Common myeloid progenitor, CD34-positive (primary cell): ENCODE measurements around the gene BRINP3.

Source experiments
- CTCF ChIA-PET: fragments of 350-600 bp; sonication (Branson Sonifier 250); formaldehyde crosslinking; loops from one replicate; lab custom pipeline; 2021; ENCODE audit warnings: antibody characterized with exemption; lab: Charles Lee
- POLR2A ChIA-PET: fragments of 350-600 bp; sonication (Branson Sonifier 250); formaldehyde crosslinking; loops from one replicate; lab custom pipeline; 2021; ENCODE audit warnings: antibody characterized with exemption; lab: Charles Lee
- DNase-seq, 3 donors: peaks; one replicate each; pipeline versions ENCODE4 v3.0.0 to v3.0.0-alpha.2; 2013
- H3K27ac ChIP-seq, 2 experiments: 1 replicate in 1 of 2; 2 replicates in 1 of 2; pipeline ENCODE4 v1.7.0; 2013; ENCODE audit warnings: inconsistent platforms in 2 of 2, low read length in 2 of 2, mild to moderate bottlenecking in 2 of 2, low read depth in 1 of 2, moderate library complexity in 1 of 2; ENCODE audit not compliant: severe bottlenecking in 2 of 2, insufficient read depth in 1 of 2, poor library complexity in 1 of 2
- H3K27me3 ChIP-seq, 5 experiments: replicated peaks in 2 of 5; 1 replicate in 3 of 5; 2 replicates in 2 of 5; pipeline versions ENCODE4 v1.6.1 to v1.7.0; 2013; ENCODE audit warnings: low read length in 4 of 5, mild to moderate bottlenecking in 2 of 5, moderate library complexity in 2 of 5, inconsistent platforms in 1 of 5; ENCODE audit not compliant: insufficient read depth in 5 of 5, control insufficient read depth in 4 of 5
- H3K36me3 ChIP-seq, 4 experiments: 1 replicate in 2 of 4; 2 replicates in 2 of 4; pipeline versions ENCODE4 v1.6.1 to v1.7.0; 2013; ENCODE audit warnings: low read length in 3 of 4, control low read depth in 1 of 4, mild to moderate bottlenecking in 1 of 4; ENCODE audit not compliant: control insufficient read depth in 4 of 4, insufficient read depth in 4 of 4
- H3K4me1 ChIP-seq, 4 experiments: 1 replicate in 3 of 4; 2 replicates in 1 of 4; pipeline versions ENCODE4 v1.6.1 to v1.7.1; 2013; ENCODE audit warnings: low read length in 3 of 4, mild to moderate bottlenecking in 3 of 4, control low read depth in 1 of 4, inconsistent platforms in 1 of 4, moderate library complexity in 1 of 4; ENCODE audit not compliant: control insufficient read depth in 4 of 4, insufficient read depth in 4 of 4; ENCODE audit errors: control extremely low read depth in 1 of 4
- H3K4me3 ChIP-seq, 7 experiments: 1 replicate in 4 of 7; 2 replicates in 3 of 7; pipeline versions ENCODE4 v1.5.1 to v1.7.0; 2013; ENCODE audit warnings: mild to moderate bottlenecking in 7 of 7, low read length in 6 of 7, moderate library complexity in 6 of 7, inconsistent platforms in 2 of 7, low read depth in 2 of 7, control low read depth in 1 of 7; ENCODE audit not compliant: insufficient read depth in 4 of 7, control insufficient read depth in 1 of 7; ENCODE audit errors: extremely low read depth in 1 of 7
- H3K9me3 ChIP-seq, 5 experiments: 1 replicate in 4 of 5; 2 replicates in 1 of 5; pipeline versions ENCODE4 v1.6.1 to v1.7.1; 2013; ENCODE audit warnings: low read length in 4 of 5, mild to moderate bottlenecking in 2 of 5, inconsistent platforms in 1 of 5, low read depth in 1 of 5, moderate library complexity in 1 of 5; ENCODE audit not compliant: control insufficient read depth in 4 of 5, insufficient read depth in 2 of 5; ENCODE audit errors: control extremely low read depth in 1 of 5
- WGBS: methylation state at CpG from one replicate; pipeline ENCODE4 v1.1.5; 2013; ENCODE audit not compliant: insufficient coverage; 5-methylcytosine and 5-hydroxymethylcytosine counted together

Gene BRINP3

DNA sequence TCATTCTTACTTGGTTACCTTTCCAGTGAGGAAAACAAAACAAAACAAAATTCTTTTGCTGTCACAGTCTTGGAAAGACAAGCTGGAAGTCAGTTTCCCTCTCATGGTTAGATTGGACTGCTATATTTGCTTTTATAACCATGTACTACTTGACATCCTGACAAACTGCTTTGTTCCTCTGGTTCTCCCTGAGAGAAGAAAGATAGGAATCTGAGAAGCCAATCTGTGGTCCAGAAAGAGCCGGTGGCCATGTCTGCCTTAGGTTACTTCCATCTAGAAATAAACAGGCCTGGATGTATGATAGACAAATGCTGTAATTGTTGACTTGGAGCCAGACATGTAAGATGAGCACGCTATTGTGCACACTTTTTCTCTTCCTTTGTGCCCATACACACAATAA, 330.0 kb downstream of the BRINP3 start:
- ChIA-PET POLR2A (no interaction called here), CTCF (no interaction called here)
- no peaks in the 10 kb centered on the region for H3K9me3 ChIP-seq
- no peak overlapping the region for H3K4me3 ChIP-seq
- DNase-seq: no peak
- no peaks in the 10 kb centered on the region for H3K27me3 ChIP-seq
- whole genome bisulfite sequencing: no CpG with 5 or more reads among the region's 2 CpGs
- H3K4me1 ChIP-seq: no peaks in the 10 kb centered on the region
- H3K27ac ChIP-seq: no peak overlapping the region
- H3K36me3 ChIP-seq: no peaks in the 10 kb centered on the region

DNA sequence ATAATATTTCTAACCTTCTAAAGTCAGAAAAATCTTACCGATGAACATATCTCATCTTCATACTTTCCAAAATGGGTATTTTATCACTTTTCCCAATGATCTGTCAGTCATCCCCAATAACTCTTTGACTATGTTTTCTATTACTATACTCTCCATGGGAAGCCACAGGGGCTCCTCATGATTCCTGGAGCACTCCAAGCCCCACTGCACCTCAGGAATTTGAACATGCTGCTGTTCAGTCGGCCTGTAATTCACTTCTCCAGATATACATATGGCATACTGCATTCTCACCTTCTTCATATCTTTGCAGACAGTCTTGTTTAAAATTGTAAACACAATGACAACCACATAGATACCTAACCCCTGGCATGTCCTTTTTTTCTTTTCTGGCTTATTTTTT, 333.0 kb downstream of the BRINP3 start:
- Histone ChIP-seq H3K27ac (no peak overlapping the region), H3K4me1 (no peaks in the 10 kb centered on the region), H3K36me3 (no peaks in the 10 kb centered on the region), H3K9me3 (no peaks in the 10 kb centered on the region), H3K4me3 (no peak overlapping the region), H3K27me3 (no peaks in the 10 kb centered on the region)
- DNase-seq: no peak
- 90% methylated on average over 2 of the region's 2 CpGs for WGBS
- POLR2A ChIA-PET: no interaction called here
- CTCF ChIA-PET: no interaction called here

DNA sequence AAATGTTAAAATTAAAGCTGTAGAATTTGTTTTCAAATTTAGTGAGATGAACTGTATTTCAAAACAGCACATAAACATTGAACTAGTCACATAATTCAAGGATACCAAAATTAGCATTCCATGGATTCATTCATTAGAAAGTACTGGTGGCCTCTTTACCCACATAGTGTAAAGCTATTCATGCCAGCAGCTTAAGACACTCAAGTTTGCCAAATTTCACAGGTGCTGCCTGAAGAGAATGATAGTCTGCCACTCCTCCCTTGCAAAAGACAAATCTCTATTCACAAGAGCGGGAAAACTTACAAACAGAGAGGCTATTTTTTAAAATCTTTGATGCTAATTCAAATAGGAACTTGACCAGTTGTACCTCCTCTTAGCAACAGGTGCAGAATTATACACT, 337.0 kb downstream of the BRINP3 start:
- WGBS: no CpG with 5 or more reads among the region's 1 CpG
- no peaks in the 10 kb centered on the region for H3K9me3 ChIP-seq
- ChIA-PET CTCF (no interaction called here), POLR2A (no interaction called here)
- no peaks in the 10 kb centered on the region for H3K27me3 ChIP-seq
- H3K36me3 ChIP-seq: no peaks in the 10 kb centered on the region
- no peak for DNase-seq
- H3K4me1 ChIP-seq: no peaks in the 10 kb centered on the region
- no peak overlapping the region for H3K4me3 ChIP-seq
- no peak overlapping the region for H3K27ac ChIP-seq

DNA sequence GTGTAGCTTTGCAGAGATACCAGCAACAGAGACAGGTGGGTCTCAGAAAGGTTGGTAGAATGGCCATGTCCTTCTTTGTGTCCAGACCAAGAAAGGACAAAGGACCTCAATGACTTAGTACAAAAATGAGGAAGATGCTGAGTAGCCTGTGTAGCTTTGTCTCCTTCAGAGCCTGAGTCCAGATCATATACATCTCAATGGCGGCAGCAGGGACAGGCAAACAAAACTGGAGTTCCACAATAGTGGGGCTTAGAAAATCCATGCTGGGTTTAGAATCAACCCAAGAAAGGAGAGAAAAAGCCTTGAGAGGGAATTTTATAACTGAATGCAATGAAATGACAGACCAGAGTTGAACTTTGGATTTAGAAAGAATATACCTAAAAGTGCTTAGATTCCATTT, 339.0 kb downstream of the BRINP3 start:
- H3K9me3 ChIP-seq: no peaks in the 10 kb centered on the region
- DNase-seq: no peak
- WGBS: no CpG with 5 or more reads among the region's 1 CpG
- no peaks in the 10 kb centered on the region for H3K36me3 ChIP-seq
- H3K4me3 ChIP-seq: no peak overlapping the region
- ChIA-PET POLR2A (no interaction called here), CTCF (no interaction called here)
- no peaks in the 10 kb centered on the region for H3K4me1 ChIP-seq
- H3K27me3 ChIP-seq: no peaks in the 10 kb centered on the region
- no peak overlapping the region for H3K27ac ChIP-seq

DNA sequence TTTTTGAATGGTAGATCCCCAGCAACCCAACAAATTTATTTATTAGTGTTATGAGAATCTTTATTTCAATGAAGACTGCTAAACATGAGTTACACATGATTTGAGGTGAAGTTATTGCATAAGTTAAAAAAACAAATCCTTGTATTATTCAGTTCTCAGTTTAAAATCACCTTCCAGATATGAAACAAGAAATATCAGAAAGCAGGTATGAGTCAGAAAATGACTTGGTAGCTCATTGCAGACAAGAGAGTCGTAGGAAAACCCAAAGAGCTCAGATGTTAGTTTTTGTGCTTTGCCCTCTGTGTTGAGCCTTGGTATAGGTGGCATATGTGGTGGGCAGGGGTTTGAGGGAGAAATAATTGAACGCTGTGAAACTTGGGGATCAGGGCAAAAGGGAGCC, 339.4 kb downstream of the BRINP3 start:
- ChIA-PET CTCF (no interaction called here), POLR2A (no interaction called here)
- H3K27me3 ChIP-seq: no peaks in the 10 kb centered on the region
- WGBS: 46% methylated on average over 2 of the region's 2 CpGs
- H3K9me3 ChIP-seq: no peaks in the 10 kb centered on the region
- DNase-seq: no peak
- no peak overlapping the region for H3K4me3 ChIP-seq
- no peaks in the 10 kb centered on the region for H3K4me1 ChIP-seq
- no peak overlapping the region for H3K27ac ChIP-seq
- no peaks in the 10 kb centered on the region for H3K36me3 ChIP-seq

DNA sequence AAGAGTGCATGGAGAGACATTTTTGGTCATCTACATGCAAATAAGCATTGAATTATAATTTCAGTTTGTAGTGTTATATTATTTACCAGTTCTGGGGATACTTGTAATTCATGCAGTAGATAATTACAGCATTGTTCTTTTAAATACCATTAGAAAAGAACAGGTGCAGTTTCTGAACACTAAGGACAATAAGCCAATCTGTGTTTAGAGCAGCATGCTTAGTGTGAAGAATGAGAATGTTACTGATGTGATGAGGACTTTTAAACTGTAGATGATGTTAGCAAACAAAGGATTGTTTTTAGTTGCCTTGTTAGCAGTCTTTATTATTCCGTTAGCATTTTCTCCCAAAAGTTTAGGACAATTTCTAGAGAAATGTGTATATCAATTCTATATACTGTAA, 348.3 kb downstream of the BRINP3 start:
- CTCF ChIA-PET: no interaction called here
- POLR2A ChIA-PET: no interaction called here
- WGBS: no CpG with 5 or more reads among the region's 1 CpG

DNA sequence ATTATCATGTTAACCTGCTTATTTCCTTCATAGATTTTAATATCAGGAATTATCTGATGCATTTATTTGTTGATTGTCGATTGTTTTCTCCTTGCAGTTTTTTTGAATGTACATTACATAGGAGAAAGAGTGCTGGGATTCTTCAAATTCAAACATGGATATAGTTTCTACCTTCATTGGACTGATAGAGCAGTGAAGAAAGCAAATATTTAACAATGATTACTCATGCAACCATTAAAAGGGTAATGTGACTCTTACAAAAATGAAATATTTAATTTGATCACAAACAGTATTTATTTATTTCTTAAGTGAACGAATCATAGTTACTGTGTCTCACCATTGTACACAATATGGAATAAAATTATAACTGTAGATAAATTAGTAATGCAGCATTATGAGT, 350.9 kb downstream of the BRINP3 start:
- Histone ChIP-seq H3K9me3 (no peaks in the 10 kb centered on the region), H3K4me3 (no peak overlapping the region), H3K27ac (no peak overlapping the region), H3K36me3 (no peaks in the 10 kb centered on the region), H3K4me1 (no peaks in the 10 kb centered on the region), H3K27me3 (no peaks in the 10 kb centered on the region)
- CTCF ChIA-PET: no interaction called here
- no CpG with 5 or more reads among the region's 2 CpGs for WGBS
- POLR2A ChIA-PET: no interaction called here
- no peak for DNase-seq

More for the DNA sequence above, 348.3 kb downstream of the BRINP3 start:
- Histone ChIP-seq H3K27me3 (no peaks in the 10 kb centered on the region), H3K27ac (no peak overlapping the region), H3K4me1 (no peaks in the 10 kb centered on the region), H3K9me3 (no peaks in the 10 kb centered on the region), H3K4me3 (no peak overlapping the region), H3K36me3 (no peaks in the 10 kb centered on the region)
- DNase-seq: no peak
